Embryonic facial prominence (tissue), 1 donor: ENCODE data around the gene NRSN2.

Experiments
- DNase-seq: peaks from one replicate; pipeline ENCODE4 v3.0.0-alpha.2; 2016; ENCODE audit errors: extremely low spot score

Gene NRSN2, protein sequence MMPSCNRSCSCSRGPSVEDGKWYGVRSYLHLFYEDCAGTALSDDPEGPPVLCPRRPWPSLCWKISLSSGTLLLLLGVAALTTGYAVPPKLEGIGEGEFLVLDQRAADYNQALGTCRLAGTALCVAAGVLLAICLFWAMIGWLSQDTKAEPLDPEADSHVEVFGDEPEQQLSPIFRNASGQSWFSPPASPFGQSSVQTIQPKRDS

DNA sequence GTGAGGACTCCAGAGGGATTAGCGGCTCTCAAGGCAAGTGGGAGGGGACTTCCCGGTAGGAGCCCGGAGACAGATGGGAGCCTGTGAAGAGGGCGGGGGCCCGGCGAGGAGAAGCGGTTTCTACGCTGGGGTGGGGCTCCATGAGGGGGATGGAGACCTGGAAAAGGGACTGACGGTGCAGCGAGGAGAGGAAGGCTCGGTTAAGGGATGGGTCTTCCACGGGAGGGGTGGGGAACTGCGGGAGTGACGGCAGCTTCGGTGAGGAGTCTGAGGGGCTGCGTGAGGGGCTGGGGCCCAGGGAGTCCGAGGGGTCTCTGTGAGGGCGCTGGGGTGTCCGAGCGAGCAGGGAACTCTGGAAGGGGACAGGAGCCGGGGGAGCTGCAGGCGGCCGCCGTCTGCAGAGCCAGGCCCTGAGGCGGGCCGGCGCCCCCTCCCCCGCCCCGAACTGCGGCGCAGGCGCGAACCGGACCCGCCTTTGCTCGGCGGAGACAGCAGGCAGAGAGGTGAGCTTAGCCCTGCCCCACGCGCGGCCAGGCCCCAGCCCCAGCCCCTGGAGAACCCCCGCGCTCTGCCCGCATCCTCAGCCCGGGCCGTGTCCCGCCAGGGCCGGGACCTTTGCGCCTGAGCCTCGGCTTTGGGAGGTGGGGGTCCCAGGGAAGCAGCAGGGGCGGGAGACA lies at the start of gene NRSN2:
TSS of gene NRSN2 (plus strand) at position 472 of the 677 bp plus-strand sequence. CDS start 2,533 bp downstream, outside the sequence.
- DNase-seq = peak; percentile 63

DNA sequence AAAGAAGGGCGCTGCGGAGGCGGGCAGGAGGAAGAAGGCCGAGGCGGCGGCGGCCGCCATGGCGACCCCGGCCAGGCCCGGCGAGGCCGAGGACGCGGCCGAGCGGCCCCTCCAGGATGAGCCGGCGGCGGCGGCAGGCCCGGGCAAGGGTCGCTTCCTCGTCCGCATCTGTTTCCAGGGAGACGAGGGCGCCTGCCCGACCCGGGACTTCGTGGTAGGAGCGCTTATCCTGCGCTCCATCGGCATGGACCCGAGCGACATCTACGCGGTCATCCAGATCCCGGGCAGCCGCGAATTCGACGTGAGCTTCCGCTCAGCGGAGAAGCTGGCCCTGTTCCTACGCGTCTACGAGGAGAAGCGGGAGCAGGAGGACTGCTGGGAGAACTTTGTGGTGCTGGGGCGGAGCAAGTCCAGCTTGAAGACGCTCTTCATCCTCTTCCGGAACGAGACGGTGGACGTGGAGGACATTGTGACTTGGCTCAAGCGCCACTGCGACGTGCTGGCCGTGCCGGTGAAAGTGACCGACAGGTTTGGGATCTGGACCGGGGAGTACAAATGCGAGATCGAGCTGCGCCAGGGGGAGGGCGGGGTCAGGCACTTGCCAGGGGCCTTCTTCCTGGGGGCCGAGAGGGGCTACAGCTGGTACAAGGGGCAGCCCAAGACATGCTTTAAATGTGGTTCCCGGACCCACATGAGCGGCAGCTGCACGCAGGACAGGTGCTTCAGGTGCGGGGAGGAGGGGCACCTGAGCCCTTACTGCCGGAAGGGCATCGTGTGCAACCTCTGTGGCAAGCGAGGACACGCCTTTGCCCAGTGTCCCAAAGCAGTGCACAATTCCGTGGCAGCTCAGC lies 48.8 kb upstream of the NRSN2 start:
- no peak for DNase-seq

DNA sequence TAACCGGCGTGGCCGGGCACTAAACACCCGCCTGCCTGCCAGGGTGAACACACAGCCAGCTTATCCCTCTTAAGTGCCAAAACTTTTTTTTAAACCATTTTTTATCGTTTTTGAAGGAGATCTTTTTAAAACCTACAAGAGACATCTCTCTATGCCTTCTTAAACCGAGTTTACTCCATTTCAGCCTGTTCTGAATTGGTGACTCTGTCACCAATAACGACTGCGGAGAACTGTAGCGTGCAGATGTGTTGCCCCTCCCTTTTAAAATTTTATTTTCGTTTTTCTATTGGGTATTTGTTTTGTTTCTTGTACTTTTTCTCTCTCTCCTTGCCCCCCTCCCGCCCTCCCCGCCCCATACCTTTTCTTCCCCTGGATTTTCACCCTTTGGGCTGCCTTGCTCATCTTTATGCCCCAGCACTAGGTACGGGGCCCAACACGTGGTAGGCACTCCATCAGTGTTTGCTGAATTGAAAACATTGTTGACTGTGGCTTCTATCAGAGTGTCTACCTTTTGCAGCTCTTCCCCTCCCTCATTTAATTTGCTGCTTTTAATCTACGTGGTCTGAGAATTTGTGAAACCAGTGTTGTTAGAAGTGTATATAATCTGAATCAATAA lies 48.0 kb upstream of the NRSN2 start:
- DNase-seq = no peak

DNA sequence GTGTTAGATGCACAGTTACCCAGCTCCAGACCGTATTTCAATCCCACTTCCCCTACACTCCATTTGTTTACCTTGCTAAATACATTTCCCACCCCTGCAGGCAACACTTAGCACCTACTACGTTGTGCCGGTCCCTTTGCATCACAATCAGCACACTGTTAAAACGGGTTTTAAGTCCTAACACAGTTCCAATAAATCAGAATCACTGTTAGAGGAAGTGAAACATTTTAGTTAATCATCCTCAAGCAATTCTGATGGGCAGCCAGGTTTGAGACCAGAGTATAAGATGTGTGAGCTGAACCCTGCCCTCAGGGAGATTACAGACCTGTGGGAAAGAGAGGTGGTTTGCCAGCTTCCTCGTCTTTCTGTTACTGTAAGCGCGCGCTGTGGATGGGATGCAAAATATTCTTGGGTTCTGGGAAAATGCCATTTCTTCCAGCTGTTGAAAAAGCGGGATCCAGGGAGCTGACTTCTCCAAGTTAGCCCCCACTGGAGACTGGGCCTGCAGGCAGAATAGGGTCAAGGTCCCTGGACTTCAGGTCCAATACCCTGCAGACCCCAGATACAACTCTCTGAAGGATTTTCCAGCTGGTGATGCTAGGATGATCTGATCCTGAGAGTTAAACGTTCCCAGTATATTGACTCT lies 46.4 kb upstream of the NRSN2 start:
- DNase-seq = no peak

DNA sequence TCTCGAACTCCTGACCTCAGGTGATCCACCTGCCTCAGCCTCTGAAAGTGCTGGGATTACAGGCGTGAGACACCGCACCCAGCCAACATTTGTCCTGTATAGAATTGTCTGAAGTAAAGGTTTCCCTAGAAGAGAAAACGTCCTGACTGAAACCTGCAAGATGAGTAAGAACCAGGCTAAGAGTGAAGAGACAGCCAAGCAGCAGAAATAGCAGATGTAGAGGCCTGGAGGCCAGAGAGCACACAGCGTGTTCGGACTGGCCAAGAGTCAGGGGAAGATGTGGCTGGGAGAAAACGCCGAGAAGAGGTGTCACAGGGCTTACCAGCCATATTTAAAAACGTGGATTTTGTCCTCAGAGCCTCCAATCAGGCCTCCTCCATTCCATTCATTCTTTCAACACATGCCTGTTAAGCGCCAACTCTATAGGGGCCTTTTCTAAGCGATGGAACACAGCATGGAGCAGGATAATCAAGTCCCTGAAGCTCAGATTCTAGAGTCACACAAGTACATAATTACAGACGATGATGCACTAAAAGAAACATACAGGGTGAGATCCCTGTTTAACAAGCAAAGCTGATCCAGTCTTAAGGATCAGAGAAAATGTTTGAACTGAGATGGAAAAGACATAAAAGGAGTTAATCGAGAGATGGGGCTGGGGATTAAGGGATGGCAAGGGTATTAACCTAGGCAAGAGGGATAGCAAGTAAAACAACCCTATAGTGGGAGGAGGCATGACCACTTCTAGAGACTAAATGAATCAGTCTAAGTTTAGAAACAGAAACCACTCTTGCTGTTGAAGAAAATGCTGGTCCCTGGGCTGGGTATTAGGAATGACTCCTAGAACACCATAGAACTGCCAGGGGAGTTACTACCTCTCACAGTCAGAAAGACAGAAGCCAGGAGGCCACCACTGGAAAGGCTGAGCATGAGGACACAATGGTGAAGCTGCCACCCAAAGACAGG lies 44.7 kb upstream of the NRSN2 start:
- no peak for DNase-seq

DNA sequence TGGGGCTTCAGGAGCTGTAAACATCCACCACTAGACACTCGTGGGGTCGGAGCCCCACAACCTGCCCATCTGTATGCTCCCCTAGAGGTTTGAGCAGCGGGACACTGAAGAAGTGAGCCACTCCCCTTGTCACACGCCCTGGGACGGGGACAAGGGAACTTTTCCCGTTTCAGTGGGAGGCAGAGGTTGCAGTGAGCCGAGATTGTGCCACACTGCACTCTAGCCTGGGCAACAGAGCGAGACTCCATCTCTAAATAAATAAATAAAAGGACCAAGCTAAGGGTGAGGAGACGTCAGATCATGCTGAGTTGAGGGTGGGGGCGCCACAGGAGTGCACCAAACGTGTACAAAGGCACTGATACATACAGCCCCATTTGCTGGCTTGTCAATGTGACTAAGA lies 41.2 kb upstream of the NRSN2 start:
- no peak for DNase-seq

DNA sequence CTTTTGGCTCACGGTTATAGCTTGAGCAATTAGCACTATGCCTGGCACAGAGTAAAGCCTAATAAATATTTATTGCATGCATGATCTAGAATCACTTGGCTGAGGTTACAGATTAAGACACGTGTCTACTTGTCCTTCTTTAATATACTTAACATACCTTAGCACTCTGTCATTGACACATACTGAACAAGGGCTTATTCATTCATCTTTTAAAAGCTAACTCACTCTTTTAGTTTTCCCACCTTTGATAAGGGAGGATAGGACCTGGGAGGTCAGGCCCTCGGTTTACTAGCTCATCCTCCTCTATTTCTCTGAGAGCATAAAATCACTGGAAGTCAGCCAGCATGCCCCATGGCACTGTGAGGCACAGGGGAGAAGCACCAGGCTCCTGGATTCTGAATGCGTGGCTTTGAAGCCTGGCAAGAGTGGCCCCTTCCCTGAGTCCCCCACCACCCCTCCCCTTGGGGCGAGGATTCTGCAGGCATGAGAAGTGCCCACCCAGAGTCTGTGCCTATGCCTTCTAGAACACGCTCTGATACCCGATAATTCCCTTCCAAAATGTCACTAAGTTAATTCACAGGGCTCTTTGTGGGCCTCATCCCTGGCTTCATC lies 38.4 kb upstream of the NRSN2 start:
- DNase-seq = no peak

DNA sequence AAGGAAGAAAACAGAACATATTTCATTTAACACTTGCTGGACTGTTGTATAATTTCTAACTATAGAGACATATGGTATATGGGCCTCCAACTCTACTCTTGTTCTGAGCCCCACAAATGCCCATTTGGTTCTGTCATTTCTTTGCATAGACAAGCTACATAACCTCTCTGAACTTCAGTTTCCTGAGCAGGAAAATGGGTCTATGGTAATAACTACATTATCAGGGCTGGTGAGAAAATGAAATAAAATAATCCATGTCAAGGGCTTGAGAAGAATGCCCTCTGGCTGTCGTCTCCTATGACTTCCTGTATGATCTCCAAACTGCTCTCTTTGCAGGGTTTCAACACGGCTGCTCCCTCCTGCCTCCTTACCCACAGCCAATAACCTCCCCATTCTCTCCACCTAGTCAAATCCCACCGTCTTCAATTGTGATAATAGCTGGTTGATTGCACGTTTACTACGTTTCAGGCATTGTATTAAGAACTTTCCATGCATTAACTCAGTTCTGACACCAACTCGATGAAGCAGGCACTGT lies 37.5 kb upstream of the NRSN2 start:
- peak; percentile 36 for DNase-seq

DNA sequence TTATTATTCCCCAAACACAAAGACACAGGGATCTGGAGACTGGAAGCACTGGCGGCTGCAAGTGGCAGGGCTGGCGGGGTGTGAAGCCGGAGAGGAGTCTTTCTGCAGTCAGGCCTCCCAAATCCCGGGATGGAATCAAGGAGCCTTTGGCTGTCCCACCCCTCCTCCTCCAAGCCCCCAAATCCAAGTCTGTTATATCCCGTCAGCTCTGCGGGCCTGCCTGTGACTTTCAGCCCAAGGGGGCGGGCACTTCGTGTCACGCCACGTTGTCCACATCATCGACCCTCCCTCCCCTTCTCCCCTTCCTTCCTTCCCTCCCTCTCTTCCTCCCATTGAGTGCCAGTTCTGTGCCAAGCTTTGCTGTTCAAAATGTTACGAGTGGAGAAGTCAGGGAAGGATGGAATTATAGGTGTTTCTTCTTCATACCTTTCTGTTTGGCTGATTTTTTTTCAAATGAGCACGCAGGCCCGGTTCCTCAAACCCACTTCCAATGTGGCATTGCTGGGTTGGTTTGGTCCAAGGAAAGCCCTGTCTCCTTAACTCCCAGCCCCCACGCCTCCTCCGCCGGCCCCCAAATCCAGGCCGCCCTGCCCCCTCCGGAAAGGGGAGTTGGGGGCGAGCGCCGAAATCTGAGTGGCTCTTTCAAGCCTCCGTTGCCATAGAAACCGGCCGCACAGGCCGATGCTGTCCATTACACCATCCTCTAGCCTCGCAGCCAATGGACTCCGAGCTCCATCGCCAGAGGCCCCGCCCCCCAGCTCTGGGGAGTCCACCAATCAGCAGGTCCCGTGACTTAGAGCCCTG lies 36.9 kb upstream of the NRSN2 start:
- peak; percentile 99 for DNase-seq

DNA sequence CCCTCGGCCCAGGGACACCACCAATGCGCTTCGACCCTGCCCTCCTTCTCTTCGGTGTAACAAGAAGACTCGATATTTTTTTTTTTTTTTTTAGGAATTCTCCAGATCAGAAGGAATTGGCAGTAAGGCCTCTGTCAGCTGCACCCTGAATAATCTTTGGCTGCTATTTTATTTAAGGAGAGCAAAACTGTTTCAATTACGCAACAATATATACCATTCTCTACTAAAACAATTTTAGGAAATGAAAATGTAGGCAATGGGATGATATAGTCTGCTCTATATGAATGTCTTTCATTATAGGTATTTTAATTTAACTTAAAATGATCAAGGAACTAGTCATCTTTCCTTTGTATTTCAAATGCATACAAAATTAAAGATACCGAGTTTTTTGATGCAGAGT lies 36.3 kb upstream of the NRSN2 start:
- DNase-seq = no peak

DNA sequence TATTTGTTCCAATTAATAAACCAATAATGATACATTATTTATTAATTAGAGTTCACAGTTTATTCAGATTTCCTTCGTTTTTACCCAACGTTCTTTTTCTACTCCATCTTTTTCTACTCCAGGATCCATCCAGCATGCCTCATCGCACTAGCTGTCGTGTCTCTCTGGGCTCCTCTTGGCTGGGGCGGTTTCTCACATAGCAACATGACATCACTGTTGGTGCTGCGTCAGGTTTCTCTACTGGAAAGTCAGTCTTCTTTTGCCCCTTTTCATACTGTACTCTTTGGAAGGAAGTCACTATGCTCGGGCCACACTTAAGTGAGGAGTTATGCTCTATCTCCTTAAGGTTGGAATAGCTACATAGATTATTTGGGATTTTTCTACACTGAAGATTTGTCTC lies 35.3 kb upstream of the NRSN2 start:
- no peak for DNase-seq

DNA sequence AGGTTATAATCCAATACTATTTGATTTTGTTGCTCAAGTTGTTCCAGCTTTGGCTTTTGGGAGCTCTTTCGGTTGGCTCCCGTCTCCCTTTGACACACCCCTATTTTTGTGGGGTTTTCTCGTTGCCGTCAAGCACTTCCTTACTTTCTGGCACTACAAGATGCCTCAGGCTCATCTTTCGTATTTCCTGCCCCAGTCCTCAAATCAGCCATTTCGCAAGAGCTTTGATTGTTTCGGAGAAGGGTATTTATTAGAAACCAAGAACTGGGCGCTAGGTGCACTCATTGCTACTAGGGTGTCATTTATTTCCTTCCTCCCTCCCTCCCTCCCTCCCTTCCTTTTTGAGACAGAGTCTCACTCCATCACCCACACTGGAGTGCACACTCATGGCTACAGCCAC lies 34.8 kb upstream of the NRSN2 start:
- DNase-seq = no peak

DNA sequence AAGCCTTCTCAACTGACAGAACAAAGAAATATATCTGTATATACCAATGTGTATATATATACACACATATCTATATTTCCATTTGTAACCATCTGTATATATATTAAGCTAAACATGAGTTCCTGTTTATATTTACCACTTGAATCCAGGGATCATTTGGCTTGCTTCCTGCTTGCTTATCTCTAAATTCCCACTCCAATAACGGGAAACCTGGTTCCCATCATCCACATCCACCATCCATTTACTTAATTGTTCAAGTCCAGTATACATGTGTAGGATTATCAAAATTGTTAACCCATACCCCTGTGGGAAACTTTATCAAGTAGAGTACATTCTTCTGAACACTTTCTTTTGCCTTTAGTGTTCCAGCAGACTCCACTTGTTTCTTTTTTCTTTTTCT lies 34.0 kb upstream of the NRSN2 start:
- no peak for DNase-seq

DNA sequence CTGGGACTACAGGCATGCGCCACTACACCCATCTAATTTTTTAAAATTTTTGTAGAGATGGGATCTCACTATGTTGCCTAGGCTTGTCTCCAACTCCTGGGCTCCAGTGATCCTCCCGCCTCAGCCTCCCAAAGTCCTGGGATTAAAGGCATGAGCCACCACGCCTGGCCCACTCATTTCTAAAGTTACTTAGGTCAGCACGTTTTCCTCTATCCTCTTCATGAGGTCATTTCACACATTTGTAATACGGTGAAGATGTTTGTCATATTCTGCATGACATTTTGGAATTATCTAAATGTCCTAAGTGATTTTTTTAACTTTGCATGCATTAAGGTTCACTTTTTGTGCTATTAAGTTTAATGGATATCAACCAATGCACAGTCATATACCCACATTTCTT lies 33.5 kb upstream of the NRSN2 start:
- DNase-seq = no peak

DNA sequence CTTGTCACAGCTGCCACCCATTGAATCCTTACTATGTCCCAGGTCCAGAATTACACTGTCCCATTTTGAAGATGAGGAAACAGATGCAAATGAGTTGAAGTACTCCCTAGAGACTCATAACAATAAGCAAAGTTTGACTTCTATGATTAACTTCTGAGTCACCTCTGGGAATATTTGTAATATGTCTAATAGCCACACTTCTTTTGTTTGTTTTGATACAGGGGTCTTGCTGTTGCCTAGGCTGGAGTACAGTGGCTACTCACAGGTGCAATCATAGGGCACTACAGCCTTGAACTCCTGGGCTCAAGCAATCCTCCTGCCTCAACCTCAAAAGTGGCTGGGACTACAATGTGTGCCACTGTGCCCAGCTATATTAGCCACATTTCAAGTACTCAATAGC lies 33.0 kb upstream of the NRSN2 start:
- DNase-seq = no peak

DNA sequence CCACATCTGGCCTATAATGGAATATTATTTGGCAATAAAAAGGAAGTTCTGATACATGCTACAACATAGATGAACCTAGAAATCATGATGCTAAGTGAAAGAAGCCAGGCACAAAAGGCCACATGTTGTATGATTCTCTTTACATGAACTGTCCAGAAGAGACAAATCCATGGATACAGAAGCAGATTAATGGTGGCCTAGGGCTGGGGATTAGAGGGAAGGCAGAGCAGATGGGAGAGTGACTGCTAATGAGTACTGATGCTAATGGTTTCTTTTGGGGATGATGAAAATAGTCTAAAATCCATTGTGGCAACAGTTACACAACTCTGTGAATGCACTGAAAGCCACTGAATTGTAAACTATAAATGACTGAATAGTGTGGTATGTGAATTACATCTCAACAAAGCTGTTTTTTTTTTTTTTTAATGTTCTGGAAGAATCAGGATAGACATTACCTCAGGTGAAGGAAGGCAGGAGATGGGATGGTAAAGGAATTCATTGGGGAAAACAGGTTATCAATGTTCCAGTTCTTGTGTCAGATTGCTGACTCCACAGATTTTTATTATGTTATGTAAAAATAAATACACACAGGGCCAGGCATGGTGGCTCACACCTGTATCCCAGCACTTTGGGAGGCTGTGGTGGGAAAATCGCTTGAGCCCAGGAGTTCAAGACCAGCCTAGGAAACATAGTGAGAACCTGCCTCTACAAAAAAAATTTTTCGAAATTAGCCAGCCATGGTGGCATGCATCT lies 30.4 kb upstream of the NRSN2 start:
- no peak for DNase-seq

DNA sequence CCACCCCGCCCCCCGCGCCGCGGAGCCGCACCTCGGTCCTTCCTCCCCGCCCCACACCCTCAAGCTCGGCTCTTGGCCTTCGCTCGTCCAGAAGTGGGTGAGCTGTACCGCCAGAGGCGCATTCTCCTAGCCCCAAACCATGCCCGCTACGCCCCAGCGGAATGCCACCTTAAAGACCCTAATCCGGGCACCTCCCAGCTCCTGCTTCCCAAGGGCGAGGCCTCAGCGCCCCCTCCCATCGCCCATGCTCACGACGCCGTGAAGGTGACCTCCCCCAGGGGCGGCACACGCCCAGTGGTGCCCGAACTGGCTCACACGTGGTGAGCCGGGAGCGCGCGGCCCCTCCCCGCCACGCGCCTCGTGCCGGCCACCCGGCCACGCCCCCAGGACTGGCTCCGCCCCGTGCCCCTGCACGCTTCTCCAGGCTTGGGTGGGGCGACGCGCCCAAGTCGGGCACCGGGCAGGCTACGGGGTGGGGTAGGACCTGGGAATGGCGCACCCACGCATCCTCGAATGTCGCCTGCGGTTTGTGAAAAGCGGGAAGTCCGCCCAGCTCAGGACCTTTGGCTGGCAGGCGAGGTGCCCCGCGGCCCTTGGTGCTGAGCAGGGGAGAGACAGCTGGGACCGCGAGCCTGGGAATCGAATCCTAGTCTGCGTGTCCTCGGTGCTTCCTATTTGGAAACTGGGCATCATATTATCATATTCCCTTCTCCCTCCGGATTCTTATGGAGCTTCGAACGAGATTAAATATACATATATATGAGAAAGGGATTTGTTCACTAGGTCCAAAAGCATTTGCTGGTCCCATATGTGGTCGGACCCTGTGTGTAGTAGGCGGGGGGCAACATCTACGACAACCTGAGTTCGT lies 22.5 kb upstream of the NRSN2 start:
- peak; percentile 39 for DNase-seq
